HepG2 (cell line): ENCODE results near the gene NTM. TPM values are rescaled to one million over a fixed set of nuclear protein-coding genes. Genes with fewer than 3 reads are reported as not detected.

Experiments
- ATAC-seq: fragments of 200-7000 bp; cut with Tn5 transposase; 3 replicates; pipeline ENCODE4 v1.9.1; 2020; ENCODE audit warnings: mild to moderate bottlenecking, moderate library complexity
- BruUV-seq: library from RNA; stranded (reverse); fragments of 400-500 nt; replicated peaks from 2 replicates; lab custom pipeline; 2021; lab: Mats Ljungman, UMichigan
- CTCF ChIA-PET: fragments of 300-600 bp; formaldehyde crosslinking; extraction: SDS; loops from one replicate; lab custom pipeline; 2021; ENCODE audit warnings: low total read pairs, inconsistent platforms, low intra/inter-chr PET ratio; lab: Yijun Ruan, JAX
- POLR2A ChIA-PET: fragments of 350-600 bp; sonication (Branson Sonifier 250); formaldehyde crosslinking; loops from one replicate; lab custom pipeline; 2020; ENCODE audit warnings: antibody characterized with exemption, inconsistent platforms; lab: Yijun Ruan, JAX
- DNase-seq: peaks from one replicate; pipeline ENCODE4 v3.0.0-alpha.2; 2015; ENCODE audit warnings: low spot score
- FAIRE-seq: peaks from 3 replicates; lab custom pipeline; 2011; peaks lifted over from hg19 to GRCh38; lab: Jason Lieb, UNC
- H2AFZ ChIP-seq: one replicate; pipeline ENCODE4 v1.6.1; 2011; ENCODE audit warnings: low read length, inconsistent platforms
- H3K27ac ChIP-seq: fragments of 300-600 bp; 3 replicates; pipeline ENCODE4 v1.8.0; 2011; ENCODE audit warnings: mixed run types, mild to moderate bottlenecking, mixed read lengths, low read length, inconsistent platforms; ENCODE audit not compliant: insufficient read depth; ENCODE audit errors: extremely low read length
- H3K27me3 ChIP-seq, 2 experiments: fragments of 200-600 bp in 1 of 2; 2 replicates in 1 of 2; 3 replicates in 1 of 2; pipeline versions ENCODE4 v1.6.0 to v1.8.0; 2011; ENCODE audit warnings: low read length in 2 of 2, mild to moderate bottlenecking in 2 of 2, moderate library complexity in 2 of 2, inconsistent platforms in 1 of 2; ENCODE audit not compliant: insufficient read depth in 2 of 2, control insufficient read depth in 1 of 2
- H3K36me3 ChIP-seq, 2 experiments: fragments of 200-600 bp in 1 of 2; replicated peaks in 1 of 2; 2 replicates in 1 of 2; 3 replicates in 1 of 2; pipeline versions ENCODE4 v1.5.1 to v1.8.0; 2011; ENCODE audit warnings: low read length in 2 of 2, inconsistent platforms in 1 of 2; ENCODE audit not compliant: insufficient read depth in 2 of 2, control insufficient read depth in 1 of 2
- H3K4me1 ChIP-seq: 2 replicates; pipeline ENCODE4 v1.5.1; 2012; ENCODE audit warnings: low read length, inconsistent platforms; ENCODE audit not compliant: insufficient read depth
- H3K4me2 ChIP-seq: 2 replicates; pipeline ENCODE4 v1.6.0; 2011; ENCODE audit warnings: low read depth, low read length, inconsistent platforms
- H3K4me3 ChIP-seq, 3 experiments: fragments of 200-600 bp in 1 of 3; sonication (generic), shearing (Covaris generic) in 1 of 3; replicated peaks in 1 of 3; 2 replicates each; pipeline ENCODE4 v1.5.1; 2011 to 2016; ENCODE audit warnings: low read length in 3 of 3, inconsistent platforms in 2 of 3, low read depth in 2 of 3, mild to moderate bottlenecking in 2 of 3, control low read depth in 1 of 3, mixed read lengths in 1 of 3; ENCODE audit not compliant: insufficient read depth in 1 of 3
- H3K79me2 ChIP-seq: one replicate; pipeline ENCODE4 v1.6.1; 2011; ENCODE audit warnings: low read length, inconsistent platforms; ENCODE audit not compliant: insufficient read depth
- H3K9ac ChIP-seq: 2 replicates; pipeline ENCODE4 v1.6.0; 2011; ENCODE audit warnings: mild to moderate bottlenecking, low read depth, low read length, inconsistent platforms; ENCODE audit not compliant: insufficient read depth
- H3K9me3 ChIP-seq: 2 replicates; pipeline ENCODE4 v1.5.1; 2012; ENCODE audit warnings: mild to moderate bottlenecking, low read length
- H4K20me1 ChIP-seq: 2 replicates; pipeline ENCODE4 v1.6.0; 2011; ENCODE audit warnings: inconsistent platforms, mild to moderate bottlenecking, low read length, moderate library complexity; ENCODE audit not compliant: insufficient read depth
- NFAT5 ChIP-seq: sonication (generic); formaldehyde crosslinking; IDR thresholded peaks from 2 replicates; pipeline ENCODE4 v1.4.0; 2020; ENCODE audit warnings: missing genetic modification reagents
- NFE2L2 ChIP-seq: fragments of 150-350 bp; IDR thresholded peaks from 2 replicates; pipeline ENCODE4 v1.6.1; 2014; ENCODE audit warnings: low read length
- NKX3-1 ChIP-seq: sonication (generic); formaldehyde crosslinking; IDR thresholded peaks from 2 replicates; pipeline ENCODE4 v1.5.0; 2020; ENCODE audit warnings: missing genetic modification reagents
- PAXIP1 ChIP-seq: sonication (generic); formaldehyde crosslinking; conservative IDR thresholded peaks from 2 replicates; pipeline ENCODE4 v1.4.0; 2020; ENCODE audit warnings: mild to moderate bottlenecking, missing genetic modification reagents, moderate library complexity
- RAD51 ChIP-seq: fragments of 450-650 bp; IDR thresholded peaks from 2 replicates; pipeline ENCODE4 v1.6.1; 2016; ENCODE audit warnings: borderline replicate concordance
- SP140L ChIP-seq: sonication (generic); formaldehyde crosslinking; IDR thresholded peaks from 2 replicates; pipeline ENCODE4 v1.4.0; 2020; ENCODE audit warnings: missing genetic modification reagents, borderline replicate concordance
- STAG1 ChIP-seq: sonication (generic); formaldehyde crosslinking; IDR thresholded peaks from 2 replicates; pipeline ENCODE4 v1.4.0; 2020; ENCODE audit warnings: missing genetic modification reagents
- TSC22D2 ChIP-seq: sonication (generic); formaldehyde crosslinking; IDR thresholded peaks from 2 replicates; pipeline ENCODE4 v1.5.1; 2020; ENCODE audit warnings: missing genetic modification reagents, mild to moderate bottlenecking, borderline replicate concordance
- U2AF2 ChIP-seq: fragments of 200-400 bp; formaldehyde crosslinking; IDR thresholded peaks from 2 replicates; pipeline ENCODE4 v1.6.1; 2017; ENCODE audit warnings: low read depth, mild to moderate bottlenecking, low read length
- ZEB1 ChIP-seq: IDR thresholded peaks from 2 replicates; pipeline ENCODE4 v1.6.1; 2012; ENCODE audit warnings: mild to moderate bottlenecking, low read depth, inconsistent platforms; ENCODE audit not compliant: insufficient replicate concordance
- ZNF230 ChIP-seq: sonication (generic); formaldehyde crosslinking; IDR thresholded peaks from 2 replicates; pipeline ENCODE4 v1.4.0; 2020; ENCODE audit warnings: mild to moderate bottlenecking, missing genetic modification reagents
- ZNF510 ChIP-seq: sonication (generic); formaldehyde crosslinking; IDR thresholded peaks from 2 replicates; pipeline ENCODE4 v1.4.0; 2020; ENCODE audit warnings: low read depth, mild to moderate bottlenecking, missing genetic modification reagents
- ZNF512 ChIP-seq: sonication (generic); formaldehyde crosslinking; IDR thresholded peaks from 2 replicates; pipeline ENCODE4 v1.4.0; 2020; ENCODE audit warnings: mild to moderate bottlenecking, missing genetic modification reagents
- ZSCAN20 ChIP-seq: sonication (generic); formaldehyde crosslinking; IDR thresholded peaks from 2 replicates; pipeline ENCODE4 v1.4.0; 2020; ENCODE audit warnings: missing genetic modification reagents, mild to moderate bottlenecking, borderline replicate concordance
- WGBS: methylation state at CpG from one replicate; pipeline ENCODE4 v1.1.6; 2017; ENCODE audit warnings: low lambda C conversion rate; 5-methylcytosine and 5-hydroxymethylcytosine counted together
- in situ Hi-C: cut with HindIII; loops from 2 replicates; pipeline ENCODE4 v1.10.0; 2017; ENCODE audit warnings: low pct_unique_long_range_greater_than_20kb; ENCODE audit not compliant: extremely low pct_ligation_motif_present
- intact Hi-C: fragments of 100-400 bp; cut with micrococcal nuclease; formaldehyde crosslinking; loops from one replicate; pipeline ENCODE4 v1.10.0; 2022; ENCODE audit not compliant: unreplicated experiment
- polyA plus RNA-seq, 8 experiments: library from polyadenylated mRNA; depleted of rRNA in 3 of 8; stranded (reverse) in 7 of 8; unstranded in 1 of 8; fragments of >200 nt; fragmentation: Illumina TruSeq in 4 of 8; extraction: Trizol in 4 of 8; gene quantifications; 2 replicates each; pipeline versions ENCODE4 v1.2.1 to v1.2.3, GENCODE V29; 2011 to 2016; ENCODE audit warnings: low read depth in 4 of 8, missing spikeins in 1 of 8, mixed read lengths in 1 of 8; ENCODE audit not compliant: insufficient read depth in 1 of 8
- total RNA-seq, 5 experiments: library from RNA; depleted of rRNA; stranded (reverse); fragments of >200 nt; fragmentation: Illumina TruSeq; extraction: Trizol; gene quantifications; 2 replicates each; pipeline ENCODE4 v1.2.3, GENCODE V29; 2016; ENCODE audit warnings: low read depth in 1 of 5

The NTM gene
- total and polyA plus RNA-seq, 2 of the 13 experiments (the other 11 are each of a cell fraction or from before 2014, with no cell fraction given), result not detected

GRCh38 chr11:132285631-132286030, 915.2 kb downstream of the NTM start:
- Histone ChIP-seq H4K20me1 (no peaks in the 10 kb centered on the region), H3K4me3 (no peak overlapping the region), H3K79me2 (no peaks in the 10 kb centered on the region), H2AFZ (no peak overlapping the region), H3K4me1 (no peaks in the 10 kb centered on the region), H3K9ac (no peak overlapping the region), H3K27me3 (no peaks in the 10 kb centered on the region), H3K36me3 (no peaks in the 10 kb centered on the region), H3K27ac (no peak overlapping the region), H3K4me2 (no peak overlapping the region), H3K9me3 (no peaks in the 10 kb centered on the region)
- intact Hi-C loops, result no loop called here
- DNase-seq (no peak), FAIRE-seq (no peak), ATAC-seq (no peak)
- TF ChIP-seq ZNF512 (CRISPR knock-in tag) (no peak), ZSCAN20 (CRISPR knock-in tag) (no peak), ZNF510 (CRISPR knock-in tag) (no peak), TSC22D2 (CRISPR knock-in tag) (no peak), ZEB1 (no peak), RAD51 (no peak), NFE2L2 (no peak), ZNF230 (no peak), SP140L (no peak), PAXIP1 (CRISPR knock-in tag) (no peak), STAG1 (CRISPR knock-in tag) (no peak), NFAT5 (CRISPR knock-in tag) (no peak), NKX3-1 (CRISPR knock-in tag) (no peak), U2AF2 (no peak)
- POLR2A ChIA-PET, result no interaction called here
- in situ Hi-C loops, result no loop called here
- no TSS peak for BruUV-seq
- 1% methylated on average over 4 of the region's 4 CpGs for WGBS
- CTCF ChIA-PET, result no interaction called here
